ENCODE measurements around the gene GSTO2.
A peak's percentile ranks its signal among the peaks of the same experiment; 100 is the strongest.

The GSTO2 gene

DNA sequence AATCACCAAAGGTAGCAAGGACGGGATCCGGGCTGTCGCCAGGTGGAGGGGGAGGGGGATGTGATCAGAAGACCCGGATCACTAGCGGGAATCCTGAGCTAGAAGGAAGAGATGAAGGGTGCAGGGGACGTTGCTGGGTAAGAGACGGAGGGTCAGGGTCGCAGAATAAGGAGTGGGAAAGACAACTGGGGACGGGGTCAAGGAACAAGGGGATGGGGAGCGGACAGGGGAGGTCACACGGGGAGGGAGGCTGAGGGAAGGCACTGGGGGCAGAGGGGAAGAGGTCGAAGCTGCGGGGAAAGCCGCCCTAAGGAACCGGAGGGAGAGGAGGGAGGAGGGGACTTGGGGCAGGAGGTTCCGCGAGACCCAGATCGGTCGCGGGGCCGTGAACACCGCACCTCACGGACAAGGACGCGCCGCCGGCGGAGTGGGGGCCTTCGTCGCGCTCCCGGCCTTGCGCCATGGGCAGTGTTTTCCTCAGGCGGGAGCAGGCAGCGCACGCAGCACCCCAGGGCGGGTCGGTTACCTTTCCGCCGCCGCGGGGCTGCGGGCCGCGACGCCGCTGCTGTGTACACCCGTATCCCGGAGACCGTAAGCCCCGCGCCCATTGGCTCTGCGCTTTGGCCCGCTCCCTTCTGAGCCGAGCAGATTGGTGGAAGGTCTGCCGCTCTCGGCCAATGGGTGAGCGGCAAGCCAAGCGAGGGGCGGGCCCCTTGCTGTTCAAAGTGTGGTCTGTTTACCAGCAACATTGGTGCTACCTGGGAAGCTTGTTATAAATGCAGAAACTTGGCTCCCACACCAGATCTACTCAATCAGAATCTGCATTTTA is 37.0 kb upstream of the GSTO2 start, which contains the start of gene CFAP43 (continued):
- TF ChIP-seq ZNF214 (tag by site-specific recombination; IDR thresholded peaks at IDR 0.05; ENCODE audit: borderline replicate concordance) (no peak), ZNF121 (tag by site-specific recombination; IDR thresholded peaks at IDR 0.05) (no peak), SP3 (tag by site-specific recombination; IDR thresholded peaks at IDR 0.05) (peak; percentile 77), ZNF530 (tag by site-specific recombination; IDR thresholded peaks at IDR 0.05; ENCODE audit: low read depth) (no peak), TSHZ1 (tag by site-specific recombination; IDR thresholded peaks at IDR 0.05; ENCODE audit: borderline replicate concordance) (peak; percentile 55; the same call in 1 of the 2 replicates), ZNF184 (tag by site-specific recombination; IDR thresholded peaks at IDR 0.05) (no peak), ZNF132 (tag by site-specific recombination; IDR thresholded peaks at IDR 0.05; ENCODE audit: borderline replicate concordance) (no peak), HOXC10 (CRISPR knock-in tag; IDR thresholded peaks at IDR 0.05) (no peak), ZNF175 (tag by site-specific recombination; IDR thresholded peaks at IDR 0.05) (no peak), GLI4 (tag by site-specific recombination; IDR thresholded peaks at IDR 0.05) (0 out of 2 replicates have a peak, but pooled peaks have one; percentile 53), ZNF707 (tag by site-specific recombination; IDR thresholded peaks at IDR 0.05) (0 out of 2 replicates have a peak, but pooled peaks have one; percentile 11), ZNF366 (tag by site-specific recombination; conservative IDR thresholded peaks at IDR 0.05) (peak; percentile 80), PRDM4 (tag by site-specific recombination; IDR thresholded peaks at IDR 0.05) (no peak; the same call in 1 of the 2 replicates), ZNF211 (tag by site-specific recombination; IDR thresholded peaks at IDR 0.05; ENCODE audit: low read depth) (no peak), INSM2 (tag by site-specific recombination; IDR thresholded peaks at IDR 0.05) (no peak), YY2 (tag by site-specific recombination; IDR thresholded peaks at IDR 0.05) (peak; percentile 58; the same call in 1 of the 2 replicates), KLF1 (tag by site-specific recombination; IDR thresholded peaks at IDR 0.05) (peak; percentile 81), BCL11A (tag by site-specific recombination; IDR thresholded peaks at IDR 0.05; ENCODE audit: low read depth) (no peak), GLIS1 (tag by site-specific recombination; IDR thresholded peaks at IDR 0.05) (peak; percentile 62; the same call in 1 of the 2 replicates), ZNF549 (tag by site-specific recombination; IDR thresholded peaks at IDR 0.05) (no peak)
- TF ChIP-seq, protein P1, sequence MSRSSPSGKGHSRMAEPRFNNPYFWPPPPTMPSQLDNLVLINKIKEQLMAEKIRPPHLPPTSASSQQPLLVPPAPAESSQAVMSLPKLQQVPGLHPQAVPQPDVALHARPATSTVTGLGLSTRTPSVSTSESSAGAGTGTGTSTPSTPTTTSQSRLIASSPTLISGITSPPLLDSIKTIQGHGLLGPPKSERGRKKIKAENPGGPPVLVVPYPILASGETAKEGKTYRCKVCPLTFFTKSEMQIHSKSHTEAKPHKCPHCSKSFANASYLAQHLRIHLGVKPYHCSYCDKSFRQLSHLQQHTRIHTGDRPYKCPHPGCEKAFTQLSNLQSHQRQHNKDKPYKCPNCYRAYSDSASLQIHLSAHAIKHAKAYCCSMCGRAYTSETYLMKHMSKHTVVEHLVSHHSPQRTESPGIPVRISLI (tag by site-specific recombination; IDR thresholded peaks at IDR 0.05), result no peak
- TF ChIP-seq, protein P2, sequence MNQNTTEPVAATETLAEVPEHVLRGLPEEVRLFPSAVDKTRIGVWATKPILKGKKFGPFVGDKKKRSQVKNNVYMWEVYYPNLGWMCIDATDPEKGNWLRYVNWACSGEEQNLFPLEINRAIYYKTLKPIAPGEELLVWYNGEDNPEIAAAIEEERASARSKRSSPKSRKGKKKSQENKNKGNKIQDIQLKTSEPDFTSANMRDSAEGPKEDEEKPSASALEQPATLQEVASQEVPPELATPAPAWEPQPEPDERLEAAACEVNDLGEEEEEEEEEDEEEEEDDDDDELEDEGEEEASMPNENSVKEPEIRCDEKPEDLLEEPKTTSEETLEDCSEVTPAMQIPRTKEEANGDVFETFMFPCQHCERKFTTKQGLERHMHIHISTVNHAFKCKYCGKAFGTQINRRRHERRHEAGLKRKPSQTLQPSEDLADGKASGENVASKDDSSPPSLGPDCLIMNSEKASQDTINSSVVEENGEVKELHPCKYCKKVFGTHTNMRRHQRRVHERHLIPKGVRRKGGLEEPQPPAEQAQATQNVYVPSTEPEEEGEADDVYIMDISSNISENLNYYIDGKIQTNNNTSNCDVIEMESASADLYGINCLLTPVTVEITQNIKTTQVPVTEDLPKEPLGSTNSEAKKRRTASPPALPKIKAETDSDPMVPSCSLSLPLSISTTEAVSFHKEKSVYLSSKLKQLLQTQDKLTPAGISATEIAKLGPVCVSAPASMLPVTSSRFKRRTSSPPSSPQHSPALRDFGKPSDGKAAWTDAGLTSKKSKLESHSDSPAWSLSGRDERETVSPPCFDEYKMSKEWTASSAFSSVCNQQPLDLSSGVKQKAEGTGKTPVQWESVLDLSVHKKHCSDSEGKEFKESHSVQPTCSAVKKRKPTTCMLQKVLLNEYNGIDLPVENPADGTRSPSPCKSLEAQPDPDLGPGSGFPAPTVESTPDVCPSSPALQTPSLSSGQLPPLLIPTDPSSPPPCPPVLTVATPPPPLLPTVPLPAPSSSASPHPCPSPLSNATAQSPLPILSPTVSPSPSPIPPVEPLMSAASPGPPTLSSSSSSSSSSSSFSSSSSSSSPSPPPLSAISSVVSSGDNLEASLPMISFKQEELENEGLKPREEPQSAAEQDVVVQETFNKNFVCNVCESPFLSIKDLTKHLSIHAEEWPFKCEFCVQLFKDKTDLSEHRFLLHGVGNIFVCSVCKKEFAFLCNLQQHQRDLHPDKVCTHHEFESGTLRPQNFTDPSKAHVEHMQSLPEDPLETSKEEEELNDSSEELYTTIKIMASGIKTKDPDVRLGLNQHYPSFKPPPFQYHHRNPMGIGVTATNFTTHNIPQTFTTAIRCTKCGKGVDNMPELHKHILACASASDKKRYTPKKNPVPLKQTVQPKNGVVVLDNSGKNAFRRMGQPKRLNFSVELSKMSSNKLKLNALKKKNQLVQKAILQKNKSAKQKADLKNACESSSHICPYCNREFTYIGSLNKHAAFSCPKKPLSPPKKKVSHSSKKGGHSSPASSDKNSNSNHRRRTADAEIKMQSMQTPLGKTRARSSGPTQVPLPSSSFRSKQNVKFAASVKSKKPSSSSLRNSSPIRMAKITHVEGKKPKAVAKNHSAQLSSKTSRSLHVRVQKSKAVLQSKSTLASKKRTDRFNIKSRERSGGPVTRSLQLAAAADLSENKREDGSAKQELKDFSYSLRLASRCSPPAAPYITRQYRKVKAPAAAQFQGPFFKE (tag by site-specific recombination; IDR thresholded peaks at IDR 0.05; ENCODE audit: borderline replicate concordance), result no peak
